GM12864 (cell line): ENCODE measurements around the gene TNFAIP8L3.
"Not testable (repeated sequence)": the region's sequence is repeated elsewhere in the genome, so short reads cannot be mapped to it uniquely, and the experiment has no call there.

Experiments
- DNase-seq: peaks from one replicate; pipeline ENCODE4 v3.0.0-alpha.2; 2011; ENCODE audit warnings: low read depth
- H3K4me3 ChIP-seq: 2 replicates; pipeline ENCODE4 v1.5.1; 2011; ENCODE audit warnings: mild to moderate bottlenecking, low read depth, low read length, control low read depth
- CTCF ChIP-seq: IDR thresholded peaks from 2 replicates; pipeline ENCODE4 v1.5.1; 2011; ENCODE audit warnings: low read depth, mild to moderate bottlenecking, moderate library complexity, low read length, control low read depth, inconsistent platforms; ENCODE audit errors: missing control alignments

The TNFAIP8L3 gene

GRCh38 chr15:51128701-51129100 is 34.0 kb upstream of the TNFAIP8L3 start:
- no peak for DNase-seq
- no peak for TF ChIP-seq CTCF

GRCh38 chr15:51126842-51127241 is 32.1 kb upstream of the TNFAIP8L3 start:
- H3K4me3 ChIP-seq: no peak overlapping the region
- TF ChIP-seq CTCF: no peak
- DNase-seq: no peak

More at GRCh38 chr15:51128701-51129100, 34.0 kb upstream of the TNFAIP8L3 start:
- H3K4me3 ChIP-seq: no peak overlapping the region

- not testable (repeated sequence) for H3K4me3 ChIP-seq, DNase-seq
Measured at GRCh38 chr15:51123002-51123401, 28.3 kb upstream of the TNFAIP8L3 start.

- no peak for DNase-seq
- H3K4me3 ChIP-seq: no peak overlapping the region
- no peak for TF ChIP-seq CTCF
Measured at GRCh38 chr15:51121631-51122225, 27.0 kb upstream of the TNFAIP8L3 start.

- no peak for DNase-seq
- H3K4me3 ChIP-seq: no peak overlapping the region
- no peak for TF ChIP-seq CTCF
Measured at GRCh38 chr15:51121118-51121517, 26.4 kb upstream of the TNFAIP8L3 start.

- no peak overlapping the region for H3K4me3 ChIP-seq
- no peak for TF ChIP-seq CTCF
- no peak for DNase-seq
Measured at GRCh38 chr15:51119120-51119519, 24.4 kb upstream of the TNFAIP8L3 start.

- no peak for TF ChIP-seq CTCF
- no peak for DNase-seq
- H3K4me3 ChIP-seq: no peak overlapping the region
Measured at GRCh38 chr15:51117270-51117669, 22.6 kb upstream of the TNFAIP8L3 start.
